ENCODE results near the gene ARHGEF1. TPM values are rescaled to one million over a fixed set of nuclear protein-coding genes. Genes with fewer than 3 reads are reported as not detected.

The ARHGEF1 gene
- total RNA-seq, 1 donor: 35.0 TPM

GRCh38 chr19:41861846-41862245, 21.1 kb upstream of the ARHGEF1 start:
- TF ChIP-seq CTCF (IDR thresholded peaks at IDR 0.05; ENCODE audit: insufficient read depth, low read depth, low read length): no peak
- H3K4me3 ChIP-seq (ENCODE audit: low read depth, low read length): peak overlapping the region; percentile 99
- DNase-seq (ENCODE audit: low read depth): no peak

- H3K4me3 ChIP-seq (ENCODE audit: low read depth, low read length): peak overlapping the region; percentile 99
- no peak for DNase-seq (ENCODE audit: low read depth)
- TF ChIP-seq CTCF (IDR thresholded peaks at IDR 0.05; ENCODE audit: insufficient read depth, low read depth, low read length): no peak
These were observed 20.5 kb upstream of the ARHGEF1 start for GRCh38 chr19:41862445-41862986.

- no peak for DNase-seq (ENCODE audit: low read depth)
- no peak overlapping the region for H3K4me3 ChIP-seq (ENCODE audit: low read depth, low read length)
- TF ChIP-seq CTCF (IDR thresholded peaks at IDR 0.05; ENCODE audit: insufficient read depth, low read depth, low read length): no peak
These were observed 19.6 kb upstream of the ARHGEF1 start for GRCh38 chr19:41863209-41863931.

- no peak overlapping the region for H3K4me3 ChIP-seq (ENCODE audit: low read depth, low read length)
- DNase-seq (ENCODE audit: low read depth): no peak
- no peak for TF ChIP-seq CTCF (IDR thresholded peaks at IDR 0.05; ENCODE audit: insufficient read depth, low read depth, low read length)
These were observed 18.6 kb upstream of the ARHGEF1 start for GRCh38 chr19:41864374-41864773.

GRCh38 chr19:41866284-41866683, 16.7 kb upstream of the ARHGEF1 start:
- no peak overlapping the region for H3K4me3 ChIP-seq (ENCODE audit: low read depth, low read length)
- TF ChIP-seq CTCF (IDR thresholded peaks at IDR 0.05; ENCODE audit: insufficient read depth, low read depth, low read length): no peak
- DNase-seq (ENCODE audit: low read depth): no peak

DNA sequence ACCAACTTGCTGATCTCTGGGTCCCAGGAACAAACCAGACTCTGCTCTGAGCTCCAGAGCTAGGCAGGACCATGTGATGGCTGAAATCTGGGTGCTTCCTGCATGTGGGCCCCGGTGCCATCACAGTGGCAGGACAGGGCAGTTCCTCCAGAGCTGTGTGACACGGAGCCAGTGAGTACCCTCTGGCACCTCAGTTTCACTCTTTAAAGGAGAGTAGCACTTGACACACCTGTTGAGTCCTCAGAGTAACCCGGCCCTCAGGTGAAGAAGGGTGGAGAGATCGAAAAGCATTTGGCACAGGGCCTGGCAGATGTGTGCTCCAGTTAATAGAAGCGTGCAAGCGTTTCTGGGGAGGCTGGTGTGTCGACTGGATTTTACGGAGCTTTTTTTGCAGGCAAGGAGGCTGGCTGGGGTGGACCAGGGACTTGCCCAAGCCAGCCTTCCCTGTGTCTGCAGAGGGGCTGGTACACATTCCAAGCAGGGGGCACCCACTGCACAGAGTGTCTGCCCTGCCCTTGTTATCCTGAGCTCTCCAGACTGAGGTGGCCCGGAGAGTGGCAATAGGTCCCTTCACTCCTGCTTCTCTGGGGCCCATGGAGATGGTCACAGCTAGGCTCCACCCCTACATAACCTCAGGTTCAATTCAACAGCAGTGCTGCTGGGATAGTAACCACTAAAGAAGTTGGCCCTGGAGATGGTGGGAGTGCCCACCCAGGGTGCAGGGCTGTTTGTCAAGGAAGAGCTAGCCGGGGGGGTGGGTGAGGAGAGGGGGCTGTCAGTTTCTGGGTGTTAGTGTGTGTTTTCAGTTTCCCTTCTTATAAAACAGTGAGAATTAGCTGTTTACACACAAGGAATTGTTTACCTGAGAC, 14.6 kb upstream of the ARHGEF1 start:
- no peak for TF ChIP-seq CTCF (IDR thresholded peaks at IDR 0.05; ENCODE audit: insufficient read depth, low read depth, low read length)
- DNase-seq (ENCODE audit: low read depth): no peak
- no peak overlapping the region for H3K4me3 ChIP-seq (ENCODE audit: low read depth, low read length)

Measured in fibroblast of villous mesenchyme (primary cell).